Common myeloid progenitor, CD34-positive (primary cell): Measurements from ENCODE around the gene C2CD2L.
"Not testable (repeated sequence)": the region's sequence is repeated elsewhere in the genome, so short reads cannot be mapped to it uniquely, and the experiment has no call there.

Experiments used
- CTCF ChIA-PET: fragments of 350-600 bp; sonication (Branson Sonifier 250); formaldehyde crosslinking; loops from one replicate; lab custom pipeline; 2021; ENCODE audit warnings: antibody characterized with exemption; lab: Charles Lee
- POLR2A ChIA-PET: fragments of 350-600 bp; sonication (Branson Sonifier 250); formaldehyde crosslinking; loops from one replicate; lab custom pipeline; 2021; ENCODE audit warnings: antibody characterized with exemption; lab: Charles Lee
- DNase-seq, 3 donors: peaks; one replicate each; pipeline versions ENCODE4 v3.0.0 to v3.0.0-alpha.2; 2013
- H3K27ac ChIP-seq, 2 experiments: 1 replicate in 1 of 2; 2 replicates in 1 of 2; pipeline ENCODE4 v1.7.0; 2013; ENCODE audit warnings: inconsistent platforms in 2 of 2, low read length in 2 of 2, mild to moderate bottlenecking in 2 of 2, low read depth in 1 of 2, moderate library complexity in 1 of 2; ENCODE audit not compliant: severe bottlenecking in 2 of 2, insufficient read depth in 1 of 2, poor library complexity in 1 of 2
- H3K27me3 ChIP-seq, 5 experiments: replicated peaks in 2 of 5; 1 replicate in 3 of 5; 2 replicates in 2 of 5; pipeline versions ENCODE4 v1.6.1 to v1.7.0; 2013; ENCODE audit warnings: low read length in 4 of 5, mild to moderate bottlenecking in 2 of 5, moderate library complexity in 2 of 5, inconsistent platforms in 1 of 5; ENCODE audit not compliant: insufficient read depth in 5 of 5, control insufficient read depth in 4 of 5
- H3K36me3 ChIP-seq, 4 experiments: 1 replicate in 2 of 4; 2 replicates in 2 of 4; pipeline versions ENCODE4 v1.6.1 to v1.7.0; 2013; ENCODE audit warnings: low read length in 3 of 4, control low read depth in 1 of 4, mild to moderate bottlenecking in 1 of 4; ENCODE audit not compliant: control insufficient read depth in 4 of 4, insufficient read depth in 4 of 4
- H3K4me1 ChIP-seq, 4 experiments: 1 replicate in 3 of 4; 2 replicates in 1 of 4; pipeline versions ENCODE4 v1.6.1 to v1.7.1; 2013; ENCODE audit warnings: low read length in 3 of 4, mild to moderate bottlenecking in 3 of 4, control low read depth in 1 of 4, inconsistent platforms in 1 of 4, moderate library complexity in 1 of 4; ENCODE audit not compliant: control insufficient read depth in 4 of 4, insufficient read depth in 4 of 4; ENCODE audit errors: control extremely low read depth in 1 of 4
- H3K4me3 ChIP-seq, 7 experiments: 1 replicate in 4 of 7; 2 replicates in 3 of 7; pipeline versions ENCODE4 v1.5.1 to v1.7.0; 2013; ENCODE audit warnings: mild to moderate bottlenecking in 7 of 7, low read length in 6 of 7, moderate library complexity in 6 of 7, inconsistent platforms in 2 of 7, low read depth in 2 of 7, control low read depth in 1 of 7; ENCODE audit not compliant: insufficient read depth in 4 of 7, control insufficient read depth in 1 of 7; ENCODE audit errors: extremely low read depth in 1 of 7
- H3K9me3 ChIP-seq, 5 experiments: 1 replicate in 4 of 5; 2 replicates in 1 of 5; pipeline versions ENCODE4 v1.6.1 to v1.7.1; 2013; ENCODE audit warnings: low read length in 4 of 5, mild to moderate bottlenecking in 2 of 5, inconsistent platforms in 1 of 5, low read depth in 1 of 5, moderate library complexity in 1 of 5; ENCODE audit not compliant: control insufficient read depth in 4 of 5, insufficient read depth in 2 of 5; ENCODE audit errors: control extremely low read depth in 1 of 5
- WGBS: methylation state at CpG from one replicate; pipeline ENCODE4 v1.1.5; 2013; ENCODE audit not compliant: insufficient coverage; 5-methylcytosine and 5-hydroxymethylcytosine counted together

Gene C2CD2L

GRCh38 chr11:119166368-119167076 is 59.4 kb downstream of the C2CD2L start:
- CTCF ChIA-PET: interaction anchor here (1.7 to 6.3 kb wide), 4 partner anchors 10 to 30 kb away, joined by 3 to 42 read pairs (median 14); no protein-coding TSS in a partner anchor
- Histone ChIP-seq H3K36me3 (no peaks in the 10 kb centered on the region), H3K4me1 (peaks cover 0 to 12% (median 9%) of the 10 kb centered on the region in 4 experiments), H3K4me3 (no peak overlapping the region), H3K27me3 (no peaks in the 10 kb centered on the region), H3K9me3 (no peaks in the 10 kb centered on the region), H3K27ac (no peak overlapping the region)
- POLR2A ChIA-PET: interaction anchor here (0.9 kb wide), 1 partner anchor 16 kb away, joined by 3 read pairs; no protein-coding TSS in a partner anchor
- no peak for DNase-seq
- WGBS: 91% methylated on average over 7 of the region's 8 CpGs

GRCh38 chr11:119167077-119167458 is 59.9 kb downstream of the C2CD2L start:
- WGBS: 93% methylated on average over 6 of the region's 10 CpGs
- DNase-seq, H3K4me3 ChIP-seq, H3K36me3 ChIP-seq, POLR2A ChIA-PET, H3K9me3 ChIP-seq, H3K27me3 ChIP-seq, H3K27ac ChIP-seq: not testable (repeated sequence)
- CTCF ChIA-PET: interaction anchor here (1.7 to 6.3 kb wide), 4 partner anchors 9 to 29 kb away, joined by 3 to 42 read pairs (median 14); no protein-coding TSS in a partner anchor
- peaks cover 0 to 15% (median 9%) of the 10 kb centered on the region in 4 experiments for H3K4me1 ChIP-seq

- Histone ChIP-seq H3K27ac (no peak overlapping the region), H3K36me3 (peaks cover 0 to 4% (median 0%) of the 10 kb centered on the region in 4 experiments), H3K9me3 (no peaks in the 10 kb centered on the region), H3K4me1 (peaks cover 0 to 23% (median 10%) of the 10 kb centered on the region in 4 experiments), H3K4me3 (peak overlapping the region in 2 of 7 experiments; percentile 82 to 87), H3K27me3 (no peaks in the 10 kb centered on the region)
- ChIA-PET CTCF (interaction anchor here (2.8 to 6.3 kb wide), 2 partner anchors 13 to 29 kb away, joined by 14 to 42 read pairs; no protein-coding TSS in a partner anchor), POLR2A (no interaction called here)
- no peak for DNase-seq
- 68% methylated on average over 5 of the region's 6 CpGs for whole genome bisulfite sequencing
Measured at GRCh38 chr11:119167933-119168332, 60.8 kb downstream of the C2CD2L start.
